ENCODE measurements around the gene FNBP1.
"Not testable (repeated sequence)": the region's sequence is repeated elsewhere in the genome, so short reads cannot be mapped to it uniquely, and the experiment has no call there.

The FNBP1 gene

DNA sequence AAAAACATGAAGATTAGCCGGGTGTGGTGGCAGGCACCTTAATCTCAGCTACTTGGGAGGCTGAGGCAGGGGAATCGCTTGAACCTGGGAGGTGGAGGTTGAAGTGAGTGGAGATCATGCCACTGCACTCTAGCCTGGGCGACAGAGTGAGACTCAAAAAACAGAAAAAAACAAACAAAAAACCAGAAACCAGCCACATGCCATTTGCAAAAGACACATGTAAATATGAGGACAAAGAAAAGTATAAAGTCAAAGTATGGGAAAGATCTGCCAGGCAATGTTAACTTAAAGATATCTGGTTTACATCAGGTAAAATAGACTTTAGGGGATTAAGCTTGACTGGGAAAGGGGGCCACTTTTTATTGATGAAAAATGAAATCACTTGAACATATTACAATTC is 90.7 kb downstream of the FNBP1 start:
- TF ChIP-seq POLR2A (IDR thresholded peaks at IDR 0.05; ENCODE audit: low read depth, low read length): no peak
- DNase-seq (ENCODE audit: insufficient read length, low spot score) (no peak), FAIRE-seq (no peak)

DNA sequence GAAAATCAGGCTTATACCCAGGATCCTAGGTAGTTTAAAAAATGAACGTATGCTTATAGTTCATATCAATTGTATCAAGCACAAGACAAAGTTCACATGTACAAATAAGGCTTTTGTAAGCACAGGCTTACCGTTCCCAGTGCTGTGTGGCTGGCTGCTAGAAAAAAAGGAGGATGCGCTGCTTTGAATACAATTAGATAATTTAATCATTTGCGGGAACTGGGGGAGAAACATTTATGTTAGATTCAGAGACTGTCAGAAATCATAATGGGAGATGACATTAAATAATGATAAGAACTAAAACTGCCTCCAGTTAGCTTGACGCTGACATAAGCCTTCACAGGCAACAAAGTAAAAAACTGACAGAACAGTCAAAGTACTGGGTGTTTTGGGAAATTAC is 93.2 kb downstream of the FNBP1 start:
- FAIRE-seq (no peak), DNase-seq (ENCODE audit: insufficient read length, low spot score) (no peak)
- TF ChIP-seq POLR2A (IDR thresholded peaks at IDR 0.05; ENCODE audit: low read depth, low read length): no peak

DNA sequence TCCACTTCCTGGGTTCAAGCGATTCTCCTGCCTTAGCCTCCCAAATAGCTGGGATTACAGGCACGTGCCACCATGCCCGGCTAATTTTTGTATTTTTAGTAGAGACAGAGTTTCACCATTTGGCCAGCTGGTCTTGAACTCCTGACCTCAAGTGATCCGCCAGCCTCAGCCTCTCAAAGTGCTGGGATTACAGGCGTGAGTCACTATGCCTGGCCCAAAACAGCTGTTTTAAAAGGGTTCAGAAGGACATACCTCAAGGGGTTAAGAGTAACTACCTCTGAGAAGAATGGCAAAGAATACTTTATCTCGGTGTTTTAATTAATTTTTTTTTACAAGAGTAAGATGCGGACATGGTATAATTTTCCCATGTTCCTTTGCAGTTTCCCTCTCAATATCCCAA is 94.4 kb downstream of the FNBP1 start:
- DNase-seq (ENCODE audit: insufficient read length, low spot score); FAIRE-seq: not testable (repeated sequence)

DNA sequence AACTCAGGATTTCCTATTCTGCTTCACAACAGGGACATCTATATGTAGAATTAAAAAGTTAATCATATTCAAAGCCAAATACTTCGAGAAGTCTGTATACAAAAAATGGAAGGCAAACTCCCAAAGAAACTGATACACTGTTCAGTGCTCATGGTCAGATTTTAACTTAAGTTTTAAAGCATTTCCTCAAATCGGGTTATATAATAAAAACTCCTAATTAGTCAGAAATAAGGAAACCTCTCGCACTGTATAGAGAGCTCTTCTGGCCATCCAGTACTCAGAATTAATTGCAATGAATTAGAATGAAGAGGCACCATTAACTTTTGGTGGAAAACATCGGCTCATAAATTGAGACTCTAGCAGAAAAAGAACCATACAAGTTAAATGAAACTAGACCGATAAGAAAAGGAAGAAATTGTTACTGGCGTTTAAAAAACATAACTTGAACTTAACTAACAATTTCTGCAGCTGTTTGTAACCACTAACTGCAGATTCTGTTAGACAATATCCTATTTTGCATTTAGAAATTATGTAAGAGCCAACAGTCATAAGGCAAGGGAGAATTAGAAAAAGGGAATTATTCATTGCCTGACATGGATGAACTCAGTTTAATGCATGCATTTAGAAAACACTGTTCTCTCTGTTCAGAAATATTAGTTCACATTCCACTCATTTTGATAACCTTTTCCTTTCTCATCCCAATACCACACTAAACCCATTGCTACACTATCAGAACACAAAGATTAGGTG is 96.6 kb downstream of the FNBP1 start:
- no peak for TF ChIP-seq POLR2A (IDR thresholded peaks at IDR 0.05; ENCODE audit: low read depth, low read length)
- no peak for DNase-seq (ENCODE audit: insufficient read length, low spot score)
- no peak for FAIRE-seq

DNA sequence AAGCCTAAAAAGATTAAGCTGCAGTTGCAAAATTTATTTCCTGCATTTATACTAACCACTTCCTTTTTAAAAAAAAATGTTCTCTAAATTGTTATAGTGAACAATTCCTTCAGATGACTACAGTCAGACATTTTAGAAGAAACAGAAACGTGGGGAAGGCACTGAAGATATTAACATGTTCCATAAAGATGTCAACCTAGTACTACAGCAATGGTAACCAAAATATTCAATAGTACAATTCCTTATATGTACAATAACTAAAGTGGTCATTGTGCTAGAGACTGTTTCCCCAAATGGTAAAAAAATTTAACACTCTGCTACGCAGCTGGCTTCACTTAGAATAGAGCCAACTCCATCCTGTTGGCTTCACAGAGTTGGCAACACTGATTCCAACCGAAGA is 97.7 kb downstream of the FNBP1 start:
- DNase-seq (ENCODE audit: insufficient read length, low spot score): no peak

DNA sequence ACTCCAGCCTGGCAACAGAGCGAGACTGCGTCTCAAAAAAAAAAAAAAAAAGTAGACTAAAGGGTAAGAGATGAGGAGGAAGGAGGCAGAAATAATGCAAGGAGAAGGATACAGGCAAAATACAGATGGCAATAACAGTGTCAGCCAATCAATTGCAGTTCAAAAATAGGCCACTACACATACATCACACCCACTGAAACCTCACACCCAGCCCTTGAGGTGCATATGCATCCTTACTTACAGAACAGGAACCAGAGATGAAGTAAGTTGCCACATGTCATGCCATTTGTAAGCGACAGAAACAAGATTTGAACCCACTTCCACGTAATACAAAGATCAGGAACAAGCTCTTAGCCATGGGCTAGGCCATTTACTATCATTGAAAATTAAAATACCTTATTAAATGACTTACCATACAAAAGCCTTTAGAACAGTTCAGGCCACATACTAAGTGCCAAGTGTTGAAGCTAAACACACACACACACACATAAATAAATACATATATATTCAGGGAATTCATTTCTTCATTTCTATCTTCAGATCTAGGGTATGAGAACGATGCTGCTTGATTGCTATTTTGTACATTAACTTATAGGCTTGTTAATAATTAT is 98.4 kb downstream of the FNBP1 start:
- DNase-seq (ENCODE audit: insufficient read length, low spot score) (no peak), FAIRE-seq (no peak)
- TF ChIP-seq POLR2A (IDR thresholded peaks at IDR 0.05; ENCODE audit: low read depth, low read length): no peak

More for the DNA sequence above, 97.7 kb downstream of the FNBP1 start:
- FAIRE-seq: no peak
- no peak for TF ChIP-seq POLR2A (IDR thresholded peaks at IDR 0.05; ENCODE audit: low read depth, low read length)

DNA sequence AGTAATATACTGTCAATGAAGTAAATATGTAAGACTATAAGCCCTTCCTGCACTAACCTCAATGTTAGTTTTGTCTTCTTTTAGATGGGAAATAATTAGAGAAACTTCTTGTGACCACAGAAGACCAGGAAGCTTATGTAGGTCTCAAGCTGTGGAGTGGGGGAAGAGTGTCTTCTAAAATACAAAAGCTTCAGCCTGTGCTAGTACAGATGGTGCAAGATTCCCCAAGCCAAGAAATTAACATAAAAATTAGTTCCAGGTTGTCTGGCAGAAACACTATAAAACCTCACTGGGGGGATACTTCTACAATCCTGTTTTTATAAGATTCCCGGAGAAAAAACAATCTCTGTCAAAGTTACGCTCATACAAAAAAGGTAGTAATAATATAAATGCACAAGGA is 103.6 kb downstream of the FNBP1 start:
- no peak for DNase-seq (ENCODE audit: insufficient read length, low spot score)
- no peak for TF ChIP-seq POLR2A (IDR thresholded peaks at IDR 0.05; ENCODE audit: low read depth, low read length)

DNA sequence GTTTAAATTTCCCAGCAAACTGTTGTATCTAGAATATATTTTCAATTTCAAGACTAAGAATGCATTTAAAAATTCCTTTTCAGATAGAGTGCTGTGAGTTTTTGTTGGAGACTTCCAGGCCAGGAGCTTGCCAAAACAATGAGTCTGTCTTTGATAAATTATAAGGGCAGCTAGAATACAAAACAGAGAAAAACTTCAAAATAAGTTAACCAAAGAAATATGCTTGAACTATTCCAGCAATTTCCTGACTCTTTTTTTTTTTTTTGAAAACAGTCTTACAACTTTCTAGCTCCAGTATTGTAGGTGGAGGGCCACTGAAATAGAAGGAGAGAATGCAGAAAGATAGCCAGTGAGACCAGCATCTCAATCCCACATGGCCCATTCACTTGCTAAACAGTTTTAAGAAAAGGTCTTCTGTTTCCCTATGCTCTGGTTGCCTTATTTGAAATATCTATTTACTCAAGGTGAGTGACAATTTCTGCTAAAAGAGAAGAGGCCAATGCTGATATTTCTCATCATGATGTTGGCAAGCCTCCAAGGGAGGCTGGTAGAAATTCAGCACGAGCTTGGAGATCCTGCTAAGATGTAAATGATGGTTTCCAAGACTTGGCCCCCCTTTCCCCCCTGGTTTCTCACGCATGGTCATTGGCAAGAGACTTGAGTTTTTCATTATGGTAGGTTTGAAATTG is 104.6 kb downstream of the FNBP1 start:
- DNase-seq (ENCODE audit: insufficient read length, low spot score): no peak
- no peak for FAIRE-seq
- TF ChIP-seq POLR2A (IDR thresholded peaks at IDR 0.05; ENCODE audit: low read depth, low read length): no peak

More for the DNA sequence above, 103.6 kb downstream of the FNBP1 start:
- no peak for FAIRE-seq

DNA sequence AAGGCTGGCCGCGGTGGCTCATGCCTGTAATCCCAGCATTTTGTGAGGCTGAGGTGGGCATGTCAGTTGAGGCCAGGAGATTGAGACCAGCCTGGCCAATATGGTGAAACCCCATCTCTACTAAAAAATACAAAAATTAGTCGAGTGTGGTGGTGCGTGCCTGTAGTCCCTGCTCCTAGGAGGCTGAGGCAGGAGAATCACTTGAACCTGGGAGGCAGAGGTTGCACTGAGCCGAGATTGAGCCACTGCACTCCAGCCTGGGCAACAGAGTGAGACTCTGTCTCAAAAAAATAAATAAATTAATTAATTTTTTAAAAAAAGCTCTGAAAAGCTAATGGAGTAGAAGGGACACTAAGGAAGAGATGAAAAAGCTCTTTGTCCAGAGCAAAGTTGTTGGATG is 105.1 kb downstream of the FNBP1 start:
- not testable (repeated sequence) for DNase-seq (ENCODE audit: insufficient read length, low spot score); FAIRE-seq

DNA sequence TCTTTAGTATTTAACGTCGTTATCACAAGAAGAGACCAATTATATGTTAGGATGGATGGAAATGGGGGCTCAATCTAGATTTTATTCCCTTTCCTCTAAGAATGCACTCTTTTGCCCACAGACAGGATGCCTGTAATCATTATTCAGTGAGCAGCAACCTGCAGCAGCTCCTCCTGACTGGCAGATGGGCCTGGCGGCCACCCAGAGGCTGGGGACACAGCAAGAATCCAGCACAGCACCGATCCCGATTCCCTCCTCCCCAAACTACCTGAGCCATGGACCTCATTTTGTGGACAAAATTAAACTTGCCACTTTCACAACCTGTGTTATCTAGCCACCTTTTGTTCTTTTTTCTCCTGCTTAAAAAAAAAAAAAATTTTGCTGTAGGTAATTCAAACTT is 106.8 kb downstream of the FNBP1 start:
- FAIRE-seq (no peak), DNase-seq (ENCODE audit: insufficient read length, low spot score) (no peak)
- TF ChIP-seq POLR2A (IDR thresholded peaks at IDR 0.05; ENCODE audit: low read depth, low read length): no peak

DNA sequence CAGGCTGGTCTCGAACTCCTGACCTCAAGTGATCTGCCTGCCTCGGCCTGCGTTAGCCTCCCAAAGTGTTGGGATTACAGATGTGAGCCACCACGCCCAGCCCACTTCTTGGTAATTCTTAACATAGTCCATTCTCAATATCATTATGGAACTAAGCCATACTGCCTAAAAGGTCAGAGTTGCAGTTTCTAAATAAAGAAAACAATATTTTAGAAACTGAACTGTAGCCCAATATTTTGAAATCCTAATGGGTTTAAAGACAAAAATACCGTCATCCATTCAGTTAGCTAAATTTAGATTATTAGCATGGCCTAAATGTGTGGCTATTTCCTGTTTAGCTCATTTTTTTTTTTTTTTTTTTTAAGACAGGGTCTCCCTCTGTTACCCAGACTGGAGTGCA is 108.2 kb downstream of the FNBP1 start:
- no peak for TF ChIP-seq POLR2A (IDR thresholded peaks at IDR 0.05; ENCODE audit: low read depth, low read length)
- DNase-seq (ENCODE audit: insufficient read length, low spot score) (no peak), FAIRE-seq (no peak)

DNA sequence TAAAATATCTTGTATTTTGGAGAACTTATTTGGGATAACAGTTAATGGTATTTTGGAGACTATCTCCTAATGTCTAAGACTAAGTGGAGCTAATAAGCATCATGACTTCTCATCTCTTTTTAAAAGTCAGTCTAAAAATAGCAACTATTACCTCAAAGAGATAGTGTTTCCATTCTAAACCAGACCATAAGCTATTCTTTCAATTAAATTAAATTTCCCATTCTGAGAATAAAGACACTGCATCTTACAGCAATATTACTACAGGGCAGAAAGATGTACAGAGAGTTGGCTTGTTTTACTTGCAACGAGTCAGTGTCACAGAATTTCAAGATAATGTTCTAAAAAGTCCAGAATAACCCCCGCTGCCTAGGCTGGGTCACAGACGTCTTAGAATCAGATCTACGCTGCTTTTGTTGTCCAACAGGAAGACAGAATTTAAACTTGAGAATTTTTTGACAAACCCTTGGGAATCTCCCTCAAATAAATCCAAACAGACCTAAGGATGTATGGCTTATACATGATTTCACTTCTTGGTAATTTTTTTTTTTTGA is 108.9 kb downstream of the FNBP1 start:
- FAIRE-seq (no peak), DNase-seq (ENCODE audit: insufficient read length, low spot score) (no peak)
- no peak for TF ChIP-seq POLR2A (IDR thresholded peaks at IDR 0.05; ENCODE audit: low read depth, low read length)

DNA sequence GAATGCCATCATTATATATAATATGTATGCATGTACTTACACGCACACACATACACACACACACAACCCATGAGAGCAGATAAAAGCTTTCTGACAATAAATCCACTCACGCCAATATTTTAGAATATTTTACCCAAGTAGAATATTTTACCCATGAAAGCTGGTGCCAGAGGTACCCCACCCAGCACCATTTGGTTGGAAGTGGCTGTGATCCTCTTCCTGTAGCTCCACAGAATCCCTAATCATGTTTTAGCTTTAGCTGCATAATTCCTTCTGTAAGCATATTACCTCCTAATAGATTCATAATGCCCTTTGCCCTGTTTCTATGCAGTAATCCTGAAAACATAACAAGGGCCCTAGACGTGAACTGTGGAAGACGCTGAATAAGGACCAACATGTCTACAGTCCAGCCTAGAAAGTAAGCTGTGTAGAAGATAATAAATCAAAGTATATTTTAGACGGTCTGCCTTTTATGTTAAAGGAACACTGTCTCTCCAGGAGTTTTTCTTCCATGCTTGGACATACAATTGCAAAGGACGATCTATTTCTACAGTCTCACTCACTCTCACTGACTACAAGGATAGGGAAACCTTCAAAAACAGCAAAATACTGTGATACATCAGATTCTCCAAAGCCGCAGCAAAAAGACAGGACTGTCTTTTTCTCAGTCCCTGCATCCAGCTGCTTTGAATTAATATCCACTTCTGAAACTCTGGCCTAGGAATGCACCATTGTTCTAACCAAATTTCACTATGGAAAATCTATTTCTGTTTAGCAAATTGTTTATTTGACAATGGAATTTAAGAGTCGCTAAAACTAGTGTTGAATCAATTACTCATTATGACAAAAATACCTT is 109.6 kb downstream of the FNBP1 start:
- no peak for DNase-seq (ENCODE audit: insufficient read length, low spot score)
- FAIRE-seq: no peak
- no peak for TF ChIP-seq POLR2A (IDR thresholded peaks at IDR 0.05; ENCODE audit: low read depth, low read length)

Measured in H54 (cell line).